ENCODE data around the gene SUMO4. TPM values are rescaled to one million over a fixed set of nuclear protein-coding genes. Genes with fewer than 3 reads are reported as not detected.

Gene SUMO4
- total RNA-seq, 1 experiment from 2014 or later: 2.4 TPM

GRCh38 chr6:149364557-149364956 is 35.5 kb upstream of the SUMO4 start:
- Histone ChIP-seq H3K4me1 (ENCODE audit: low read length) (no peaks in the 10 kb centered on the region), H3K4me3 (ENCODE audit: low read length) (no peak overlapping the region), H3K9ac (ENCODE audit: low read length) (no peak overlapping the region), H4K20me1 (ENCODE audit: insufficient read depth, low read depth, low read length) (peaks cover 3% of the 10 kb centered on the region), H3K36me3 (ENCODE audit: insufficient read depth, low read length) (no peaks in the 10 kb centered on the region), H3K4me2 (ENCODE audit: low read depth, low read length, poor library complexity, severe bottlenecking) (no peak overlapping the region), H3K27ac (ENCODE audit: low read length) (no peak overlapping the region), H3K79me2 (ENCODE audit: low read length) (peaks cover 88% of the 10 kb centered on the region), H3K9me3 (ENCODE audit: low read length) (no peaks in the 10 kb centered on the region), H3K9me2 (replicated peaks; ENCODE audit: insufficient read depth, low read length) (no peaks in the 10 kb centered on the region), H2AFZ (ENCODE audit: low read length) (no peak overlapping the region), H3K27me3 (ENCODE audit: low read length) (no peaks in the 10 kb centered on the region)
- DNase-seq: no peak

- no peak overlapping the region for H3K4me3 ChIP-seq (ENCODE audit: low read length)
- H3K4me2 ChIP-seq (ENCODE audit: low read depth, low read length, poor library complexity, severe bottlenecking): no peak overlapping the region
- peaks cover 3% of the 10 kb centered on the region for H4K20me1 ChIP-seq (ENCODE audit: insufficient read depth, low read depth, low read length)
- H2AFZ ChIP-seq (ENCODE audit: low read length): no peak overlapping the region
- no peaks in the 10 kb centered on the region for H3K36me3 ChIP-seq (ENCODE audit: insufficient read depth, low read length)
- H3K9ac ChIP-seq (ENCODE audit: low read length): no peak overlapping the region
- peaks cover 5% of the 10 kb centered on the region; the same call in 1 of the 2 replicates for H3K4me1 ChIP-seq (ENCODE audit: low read length)
- H3K9me3 ChIP-seq (ENCODE audit: low read length): no peaks in the 10 kb centered on the region
- no peaks in the 10 kb centered on the region for H3K27me3 ChIP-seq (ENCODE audit: low read length)
- H3K9me2 ChIP-seq (replicated peaks; ENCODE audit: insufficient read depth, low read length): no peaks in the 10 kb centered on the region
- DNase-seq: no peak
- peaks cover 87% of the 10 kb centered on the region for H3K79me2 ChIP-seq (ENCODE audit: low read length)
- no peak overlapping the region for H3K27ac ChIP-seq (ENCODE audit: low read length)
Observed at GRCh38 chr6:149365197-149365596, 34.9 kb upstream of the SUMO4 start.

- no peaks in the 10 kb centered on the region for H3K9me2 ChIP-seq (replicated peaks; ENCODE audit: insufficient read depth, low read length)
- no peak for DNase-seq
- H3K9me3 ChIP-seq (ENCODE audit: low read length): no peaks in the 10 kb centered on the region
- H3K4me2 ChIP-seq (ENCODE audit: low read depth, low read length, poor library complexity, severe bottlenecking): no peak overlapping the region
- H2AFZ ChIP-seq (ENCODE audit: low read length): no peak overlapping the region
- H3K4me1 ChIP-seq (ENCODE audit: low read length): peaks cover 16% of the 10 kb centered on the region
- H4K20me1 ChIP-seq (ENCODE audit: insufficient read depth, low read depth, low read length): peaks cover 3% of the 10 kb centered on the region
- H3K36me3 ChIP-seq (ENCODE audit: insufficient read depth, low read length): no peaks in the 10 kb centered on the region
- no peak overlapping the region for H3K27ac ChIP-seq (ENCODE audit: low read length)
- H3K4me3 ChIP-seq (ENCODE audit: low read length): no peak overlapping the region
- peaks cover 84% of the 10 kb centered on the region for H3K79me2 ChIP-seq (ENCODE audit: low read length)
- no peak overlapping the region for H3K9ac ChIP-seq (ENCODE audit: low read length)
- H3K27me3 ChIP-seq (ENCODE audit: low read length): no peaks in the 10 kb centered on the region
Observed at GRCh38 chr6:149366267-149366921, 33.7 kb upstream of the SUMO4 start.

GRCh38 chr6:149368065-149368464 is 32.0 kb upstream of the SUMO4 start:
- Histone ChIP-seq H3K36me3 (ENCODE audit: insufficient read depth, low read length) (no peaks in the 10 kb centered on the region), H3K4me1 (ENCODE audit: low read length) (peaks cover 33% of the 10 kb centered on the region), H4K20me1 (ENCODE audit: insufficient read depth, low read depth, low read length) (peaks cover 3% of the 10 kb centered on the region), H3K9ac (ENCODE audit: low read length) (no peak overlapping the region), H3K9me3 (ENCODE audit: low read length) (no peaks in the 10 kb centered on the region), H3K4me2 (ENCODE audit: low read depth, low read length, poor library complexity, severe bottlenecking) (no peak overlapping the region), H3K27me3 (ENCODE audit: low read length) (no peaks in the 10 kb centered on the region), H3K9me2 (replicated peaks; ENCODE audit: insufficient read depth, low read length) (no peaks in the 10 kb centered on the region), H3K79me2 (ENCODE audit: low read length) (peaks cover 77% of the 10 kb centered on the region), H3K4me3 (ENCODE audit: low read length) (no peak overlapping the region), H2AFZ (ENCODE audit: low read length) (no peak overlapping the region), H3K27ac (ENCODE audit: low read length) (no peak overlapping the region)
- no peak for DNase-seq

- no peak overlapping the region for H3K4me3 ChIP-seq (ENCODE audit: low read length)
- peak overlapping the region; percentile 49 for H3K27ac ChIP-seq (ENCODE audit: low read length)
- no peak overlapping the region for H3K9ac ChIP-seq (ENCODE audit: low read length)
- no peaks in the 10 kb centered on the region for H3K9me3 ChIP-seq (ENCODE audit: low read length)
- H3K4me1 ChIP-seq (ENCODE audit: low read length): peaks cover 42% of the 10 kb centered on the region
- peaks cover 73% of the 10 kb centered on the region for H3K79me2 ChIP-seq (ENCODE audit: low read length)
- H2AFZ ChIP-seq (ENCODE audit: low read length): no peak overlapping the region
- no peaks in the 10 kb centered on the region for H3K27me3 ChIP-seq (ENCODE audit: low read length)
- DNase-seq: no peak
- no peaks in the 10 kb centered on the region for H3K36me3 ChIP-seq (ENCODE audit: insufficient read depth, low read length)
- peak overlapping the region; percentile 40 for H3K4me2 ChIP-seq (ENCODE audit: low read depth, low read length, poor library complexity, severe bottlenecking)
- no peaks in the 10 kb centered on the region for H4K20me1 ChIP-seq (ENCODE audit: insufficient read depth, low read depth, low read length)
- no peaks in the 10 kb centered on the region for H3K9me2 ChIP-seq (replicated peaks; ENCODE audit: insufficient read depth, low read length)
Observed at GRCh38 chr6:149371154-149371553, 28.9 kb upstream of the SUMO4 start.

GRCh38 chr6:149372062-149372461 is 28.0 kb upstream of the SUMO4 start:
- H3K27me3 ChIP-seq (ENCODE audit: low read length): no peaks in the 10 kb centered on the region
- H3K9me2 ChIP-seq (replicated peaks; ENCODE audit: insufficient read depth, low read length): no peaks in the 10 kb centered on the region
- H3K27ac ChIP-seq (ENCODE audit: low read length): peak overlapping the region; percentile 49; the same call in 1 of the 2 replicates
- no peak for DNase-seq
- peaks cover 68% of the 10 kb centered on the region for H3K79me2 ChIP-seq (ENCODE audit: low read length)
- no peaks in the 10 kb centered on the region for H3K9me3 ChIP-seq (ENCODE audit: low read length)
- H4K20me1 ChIP-seq (ENCODE audit: insufficient read depth, low read depth, low read length): no peaks in the 10 kb centered on the region
- H3K4me1 ChIP-seq (ENCODE audit: low read length): peaks cover 42% of the 10 kb centered on the region
- H2AFZ ChIP-seq (ENCODE audit: low read length): no peak overlapping the region
- H3K9ac ChIP-seq (ENCODE audit: low read length): no peak overlapping the region
- peaks cover 4% of the 10 kb centered on the region; the same call in 1 of the 2 replicates for H3K36me3 ChIP-seq (ENCODE audit: insufficient read depth, low read length)
- peak overlapping the region; percentile 40 for H3K4me2 ChIP-seq (ENCODE audit: low read depth, low read length, poor library complexity, severe bottlenecking)
- no peak overlapping the region for H3K4me3 ChIP-seq (ENCODE audit: low read length)

- H3K4me1 ChIP-seq (ENCODE audit: low read length): peaks cover 42% of the 10 kb centered on the region
- H3K27ac ChIP-seq (ENCODE audit: low read length): peak overlapping the region; percentile 49; the same call in 1 of the 2 replicates
- H2AFZ ChIP-seq (ENCODE audit: low read length): no peak overlapping the region
- H3K9ac ChIP-seq (ENCODE audit: low read length): no peak overlapping the region
- H3K36me3 ChIP-seq (ENCODE audit: insufficient read depth, low read length): peaks cover 14% of the 10 kb centered on the region
- DNase-seq: no peak
- no peaks in the 10 kb centered on the region for H3K9me3 ChIP-seq (ENCODE audit: low read length)
- no peaks in the 10 kb centered on the region for H3K9me2 ChIP-seq (replicated peaks; ENCODE audit: insufficient read depth, low read length)
- no peaks in the 10 kb centered on the region for H3K27me3 ChIP-seq (ENCODE audit: low read length)
- no peaks in the 10 kb centered on the region for H4K20me1 ChIP-seq (ENCODE audit: insufficient read depth, low read depth, low read length)
- no peak overlapping the region for H3K4me3 ChIP-seq (ENCODE audit: low read length)
- H3K79me2 ChIP-seq (ENCODE audit: low read length): peaks cover 64% of the 10 kb centered on the region
- H3K4me2 ChIP-seq (ENCODE audit: low read depth, low read length, poor library complexity, severe bottlenecking): peak overlapping the region; percentile 40
Observed at GRCh38 chr6:149373511-149373910, 26.6 kb upstream of the SUMO4 start.

GRCh38 chr6:149379977-149380376 is 20.1 kb upstream of the SUMO4 start:
- Histone ChIP-seq H3K9me3 (ENCODE audit: low read length) (no peaks in the 10 kb centered on the region), H3K9ac (ENCODE audit: low read length) (no peak overlapping the region), H3K36me3 (ENCODE audit: insufficient read depth, low read length) (peaks cover 34% of the 10 kb centered on the region), H2AFZ (ENCODE audit: low read length) (no peak overlapping the region), H3K9me2 (replicated peaks; ENCODE audit: insufficient read depth, low read length) (no peaks in the 10 kb centered on the region), H3K4me3 (ENCODE audit: low read length) (no peak overlapping the region), H3K27ac (ENCODE audit: low read length) (no peak overlapping the region), H3K27me3 (ENCODE audit: low read length) (no peaks in the 10 kb centered on the region), H4K20me1 (ENCODE audit: insufficient read depth, low read depth, low read length) (no peaks in the 10 kb centered on the region), H3K4me2 (ENCODE audit: low read depth, low read length, poor library complexity, severe bottlenecking) (no peak overlapping the region), H3K4me1 (ENCODE audit: low read length) (no peaks in the 10 kb centered on the region), H3K79me2 (ENCODE audit: low read length) (peaks cover 26% of the 10 kb centered on the region)
- no peak for DNase-seq
